SH-SY5Y (cell line): ENCODE measurements around the gene RNU5B-1.

Experiments used
- GATA2 ChIP-seq: IDR thresholded peaks from 2 replicates; pipeline ENCODE4 v1.6.1; 2011; ENCODE audit warnings: mild to moderate bottlenecking, low read depth, low read length
- GATA3 ChIP-seq: IDR thresholded peaks from 2 replicates; pipeline ENCODE4 v1.6.1; 2011; ENCODE audit warnings: low read depth, mild to moderate bottlenecking, low read length, moderate library complexity

GRCh38 chr15:65349338-65349737 is 44.9 kb downstream of the RNU5B-1 start:
- TF ChIP-seq GATA2 (no peak), GATA3 (no peak)
